Measurements from ENCODE around the gene FOXD4L1.
"Not testable (repeated sequence)": the region's sequence is repeated elsewhere in the genome, so short reads cannot be mapped to it uniquely, and the experiment has no call there.

GRCh38 chr2:113520837-113521236 lies 22.4 kb downstream of the FOXD4L1 start:
- not testable (repeated sequence) for TF ChIP-seq POLR2A, POLR2AphosphoS5, TAF1, SPI1, POU2F2 (IDR thresholded peaks at IDR 0.05; ENCODE audit: low read depth, low read length)
